OCI-LY1 (cell line): Measurements from ENCODE around the gene UMPS.

Experiments
- EZH2 ChIP-seq: fragments of 200-600 bp; sonication (generic), shearing (Covaris generic); IDR thresholded peaks from 2 replicates; pipeline ENCODE4 v1.8.0; 2017; ENCODE audit warnings: borderline replicate concordance, mixed run types, mild to moderate bottlenecking, antibody characterized with exemption, low read length, moderate library complexity, mixed read lengths
- TF ChIP-seq, protein P1 (sequence below): fragments of 200-600 bp; sonication (generic), shearing (Covaris generic); IDR thresholded peaks from 2 replicates; pipeline ENCODE4 v1.5.1; 2017; ENCODE audit warnings: mild to moderate bottlenecking, antibody characterized with exemption, low read length, moderate library complexity, mixed read lengths

DNA sequence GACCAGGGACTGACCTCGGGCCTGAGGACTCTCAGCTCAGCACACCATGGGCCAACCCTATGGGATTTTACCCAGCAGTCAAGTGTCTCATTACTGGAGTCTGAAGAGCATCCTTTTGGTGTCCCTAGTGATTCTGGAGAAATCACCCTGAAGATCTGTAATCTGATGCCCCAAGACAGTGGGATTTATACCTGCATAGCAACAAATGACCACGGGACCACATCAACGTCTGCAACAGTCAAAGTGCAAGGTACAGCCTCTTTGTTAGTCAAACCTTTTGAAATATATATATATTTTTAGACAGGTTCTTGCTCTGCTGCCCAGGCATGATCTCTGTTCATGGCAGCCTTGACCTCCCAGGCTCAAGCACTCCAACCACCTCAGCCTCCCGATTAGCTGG, 34.2 kb upstream of the UMPS start:
- TF ChIP-seq, protein P1, sequence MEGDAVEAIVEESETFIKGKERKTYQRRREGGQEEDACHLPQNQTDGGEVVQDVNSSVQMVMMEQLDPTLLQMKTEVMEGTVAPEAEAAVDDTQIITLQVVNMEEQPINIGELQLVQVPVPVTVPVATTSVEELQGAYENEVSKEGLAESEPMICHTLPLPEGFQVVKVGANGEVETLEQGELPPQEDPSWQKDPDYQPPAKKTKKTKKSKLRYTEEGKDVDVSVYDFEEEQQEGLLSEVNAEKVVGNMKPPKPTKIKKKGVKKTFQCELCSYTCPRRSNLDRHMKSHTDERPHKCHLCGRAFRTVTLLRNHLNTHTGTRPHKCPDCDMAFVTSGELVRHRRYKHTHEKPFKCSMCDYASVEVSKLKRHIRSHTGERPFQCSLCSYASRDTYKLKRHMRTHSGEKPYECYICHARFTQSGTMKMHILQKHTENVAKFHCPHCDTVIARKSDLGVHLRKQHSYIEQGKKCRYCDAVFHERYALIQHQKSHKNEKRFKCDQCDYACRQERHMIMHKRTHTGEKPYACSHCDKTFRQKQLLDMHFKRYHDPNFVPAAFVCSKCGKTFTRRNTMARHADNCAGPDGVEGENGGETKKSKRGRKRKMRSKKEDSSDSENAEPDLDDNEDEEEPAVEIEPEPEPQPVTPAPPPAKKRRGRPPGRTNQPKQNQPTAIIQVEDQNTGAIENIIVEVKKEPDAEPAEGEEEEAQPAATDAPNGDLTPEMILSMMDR, result no peak
- no peak for TF ChIP-seq EZH2
